Peyer's patch (tissue), 4 donors: ENCODE results near the gene GLYAT.

Experiments used
- CTCF ChIP-seq, 6 experiments: fragments of 450-650 bp in 4 of 6; fragments of 200-600 bp in 2 of 6; sonication (generic) in 1 of 6; IDR thresholded peaks; one replicate each; pipeline ENCODE4 v1.5.1; 2017 to 2019; ENCODE audit warnings: antibody characterized with exemption in 6 of 6, mild to moderate bottlenecking in 3 of 6, moderate library complexity in 1 of 6
- POLR2A ChIP-seq, 2 donors: fragments of 450-650 bp; IDR thresholded peaks; one replicate each; pipeline ENCODE4 v1.5.1; 2017; ENCODE audit warnings: antibody characterized with exemption in 2 of 2, mild to moderate bottlenecking in 2 of 2, moderate library complexity in 2 of 2

DNA sequence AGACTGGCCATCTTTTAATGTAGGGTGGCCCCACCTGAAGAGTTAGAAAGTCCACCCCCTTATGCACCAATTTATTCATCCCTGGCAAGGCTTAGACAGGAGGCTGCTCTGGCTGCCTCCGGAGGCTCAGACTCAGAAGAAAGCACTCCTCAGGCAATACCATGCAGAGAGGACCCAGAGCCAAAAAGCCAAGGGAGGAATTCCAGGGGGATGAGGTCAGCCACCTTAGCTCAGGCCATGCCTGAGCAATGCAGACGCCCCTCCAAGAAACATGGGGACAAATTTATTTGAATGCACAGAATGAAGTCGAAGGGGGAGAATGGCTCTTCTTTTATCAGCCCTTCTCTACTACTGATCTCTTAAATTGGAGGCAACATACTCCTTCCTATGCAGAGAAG is 39.7 kb upstream of the GLYAT start:
- no peak for TF ChIP-seq CTCF (IDR thresholded peaks at IDR 0.05)
- TF ChIP-seq POLR2A (IDR thresholded peaks at IDR 0.05): no peak
